Measurements from ENCODE around the gene FBXO34.

FBXO34 gene

GRCh38 chr14:55323910-55324309 lies 52.7 kb downstream of the FBXO34 start:
- Histone ChIP-seq H3K4me3 (ENCODE audit: low read depth, low read length) (no peak overlapping the region), H3K4me2 (ENCODE audit: low read length) (no peak overlapping the region), H3K36me3 (ENCODE audit: control insufficient read depth, insufficient read depth, low read length) (no peaks in the 10 kb centered on the region), H2AFZ (no peak overlapping the region), H3K9ac (no peak overlapping the region), H3K9me3 (ENCODE audit: control insufficient read depth, low read length) (no peaks in the 10 kb centered on the region), H3K79me2 (peaks cover 35% of the 10 kb centered on the region), H3K27me3 (ENCODE audit: control insufficient read depth, insufficient read depth, low read length) (no peaks in the 10 kb centered on the region), H3K27ac (no peak overlapping the region), H3K4me1 (peaks cover 4% of the 10 kb centered on the region)
- no peak for TF ChIP-seq CTCF (IDR thresholded peaks at IDR 0.05)

GRCh38 chr14:55324812-55325211 lies 53.6 kb downstream of the FBXO34 start:
- Histone ChIP-seq H3K36me3 (ENCODE audit: control insufficient read depth, insufficient read depth, low read length) (no peaks in the 10 kb centered on the region), H3K4me3 (ENCODE audit: low read depth, low read length) (no peak overlapping the region), H3K27me3 (ENCODE audit: control insufficient read depth, insufficient read depth, low read length) (no peaks in the 10 kb centered on the region), H2AFZ (no peak overlapping the region), H3K9me3 (ENCODE audit: control insufficient read depth, low read length) (no peaks in the 10 kb centered on the region), H3K9ac (no peak overlapping the region), H3K27ac (no peak overlapping the region), H3K4me1 (peaks cover 4% of the 10 kb centered on the region), H3K79me2 (peaks cover 32% of the 10 kb centered on the region), H3K4me2 (ENCODE audit: low read length) (no peak overlapping the region)
- no peak for TF ChIP-seq CTCF (IDR thresholded peaks at IDR 0.05)

- Histone ChIP-seq H3K4me3 (ENCODE audit: low read depth, low read length) (no peak overlapping the region), H3K79me2 (peaks cover 25% of the 10 kb centered on the region), H3K27me3 (ENCODE audit: control insufficient read depth, insufficient read depth, low read length) (no peaks in the 10 kb centered on the region), H2AFZ (no peak overlapping the region), H3K27ac (no peak overlapping the region), H3K9me3 (ENCODE audit: control insufficient read depth, low read length) (no peaks in the 10 kb centered on the region), H3K36me3 (ENCODE audit: control insufficient read depth, insufficient read depth, low read length) (no peaks in the 10 kb centered on the region), H3K9ac (no peak overlapping the region), H3K4me2 (ENCODE audit: low read length) (no peak overlapping the region), H3K4me1 (peaks cover 4% of the 10 kb centered on the region)
- no peak for TF ChIP-seq CTCF (IDR thresholded peaks at IDR 0.05)
Observed at GRCh38 chr14:55327179-55327578, 56.0 kb downstream of the FBXO34 start.

- Histone ChIP-seq H3K27me3 (ENCODE audit: control insufficient read depth, insufficient read depth, low read length) (no peaks in the 10 kb centered on the region), H3K9ac (no peak overlapping the region), H3K4me3 (ENCODE audit: low read depth, low read length) (no peak overlapping the region), H2AFZ (no peak overlapping the region), H3K79me2 (peaks cover 21% of the 10 kb centered on the region), H3K27ac (no peak overlapping the region), H3K4me2 (ENCODE audit: low read length) (no peak overlapping the region), H3K4me1 (peaks cover 6% of the 10 kb centered on the region), H3K36me3 (ENCODE audit: control insufficient read depth, insufficient read depth, low read length) (no peaks in the 10 kb centered on the region), H3K9me3 (ENCODE audit: control insufficient read depth, low read length) (no peaks in the 10 kb centered on the region)
- no peak for TF ChIP-seq CTCF (IDR thresholded peaks at IDR 0.05)
Observed at GRCh38 chr14:55328317-55328716, 57.1 kb downstream of the FBXO34 start.

- H3K79me2 ChIP-seq: peaks cover 11% of the 10 kb centered on the region
- no peaks in the 10 kb centered on the region for H3K9me3 ChIP-seq (ENCODE audit: control insufficient read depth, low read length)
- H3K4me3 ChIP-seq (ENCODE audit: low read depth, low read length): no peak overlapping the region
- no peaks in the 10 kb centered on the region for H3K27me3 ChIP-seq (ENCODE audit: control insufficient read depth, insufficient read depth, low read length)
- no peak for TF ChIP-seq CTCF (IDR thresholded peaks at IDR 0.05)
- no peak overlapping the region for H3K9ac ChIP-seq
- no peak overlapping the region for H2AFZ ChIP-seq
- peaks cover 6% of the 10 kb centered on the region for H3K4me1 ChIP-seq
- no peak overlapping the region for H3K27ac ChIP-seq
- H3K4me2 ChIP-seq (ENCODE audit: low read length): no peak overlapping the region
- H3K36me3 ChIP-seq (ENCODE audit: control insufficient read depth, insufficient read depth, low read length): no peaks in the 10 kb centered on the region
Observed at GRCh38 chr14:55329999-55330710, 58.9 kb downstream of the FBXO34 start.

Data from parathyroid adenoma (tissue), 2 donors.